CD14-positive monocyte (primary cell): ENCODE measurements around the gene ATRN. TPM values are rescaled to one million over a fixed set of nuclear protein-coding genes. Genes with fewer than 3 reads are reported as not detected.
"Not testable (repeated sequence)": the region's sequence is repeated elsewhere in the genome, so short reads cannot be mapped to it uniquely, and the experiment has no call there.

Experiments used
- DNase-seq, 3 donors: peaks; one replicate each; pipeline ENCODE4 v3.0.0-alpha.2; 2011 to 2022
- H2AFZ ChIP-seq: 2 replicates; pipeline ENCODE4 v1.6.0; 2012; ENCODE audit warnings: mild to moderate bottlenecking, low read depth, low read length, inconsistent platforms; ENCODE audit not compliant: insufficient read depth, poor library complexity, severe bottlenecking
- H3K27ac ChIP-seq, 2 donors: 1 replicate in 1 of 2; 2 replicates in 1 of 2; pipeline ENCODE4 v1.5.1; 2012 to 2013; ENCODE audit warnings: low read length in 2 of 2, control low read depth in 1 of 2, inconsistent platforms in 1 of 2, low read depth in 1 of 2, mild to moderate bottlenecking in 1 of 2
- H3K27me3 ChIP-seq, 2 donors: one replicate each; pipeline versions ENCODE4 v1.6.0 to v1.6.1; 2011 to 2013; ENCODE audit warnings: low read length in 2 of 2; ENCODE audit not compliant: control insufficient read depth in 2 of 2, insufficient read depth in 2 of 2
- H3K36me3 ChIP-seq, 2 donors: replicated peaks in 1 of 2; 1 replicate in 1 of 2; 2 replicates in 1 of 2; pipeline versions ENCODE4 v1.5.1 to v1.6.1; 2012 to 2013; ENCODE audit warnings: low read length in 2 of 2, control low read depth in 1 of 2, inconsistent platforms in 1 of 2, mild to moderate bottlenecking in 1 of 2; ENCODE audit not compliant: insufficient read depth in 2 of 2, control insufficient read depth in 1 of 2
- H3K4me1 ChIP-seq, 2 donors: 1 replicate in 1 of 2; 2 replicates in 1 of 2; pipeline versions ENCODE4 v1.5.1 to v1.6.1; 2012 to 2013; ENCODE audit warnings: low read length in 2 of 2, control low read depth in 1 of 2, inconsistent platforms in 1 of 2, mild to moderate bottlenecking in 1 of 2, moderate library complexity in 1 of 2; ENCODE audit not compliant: insufficient read depth in 2 of 2, control insufficient read depth in 1 of 2
- H3K4me2 ChIP-seq: replicated peaks from 2 replicates; pipeline ENCODE3; 2012; ENCODE audit warnings: low read length, moderate library complexity, mild to moderate bottlenecking; ENCODE audit not compliant: poor library complexity, severe bottlenecking; ENCODE audit errors: extremely low read depth
- H3K4me3 ChIP-seq, 3 experiments: fragments of 200-600 bp in 1 of 3; sonication (generic) in 1 of 3; replicated peaks in 1 of 3; 1 replicate in 2 of 3; 2 replicates in 1 of 3; pipeline ENCODE4 v1.5.1; 2011 to 2013; ENCODE audit warnings: low read length in 3 of 3, mild to moderate bottlenecking in 3 of 3, control low read depth in 2 of 3, low read depth in 2 of 3, inconsistent platforms in 1 of 3, moderate library complexity in 1 of 3
- H3K79me2 ChIP-seq: 2 replicates; pipeline ENCODE4 v1.6.0; 2012; ENCODE audit warnings: mild to moderate bottlenecking, control low read depth, inconsistent platforms, low read length, moderate library complexity; ENCODE audit not compliant: insufficient read depth
- H3K9ac ChIP-seq: 2 replicates; pipeline ENCODE4 v1.6.0; 2017; ENCODE audit warnings: low read length, mild to moderate bottlenecking; ENCODE audit not compliant: insufficient read depth, poor library complexity, severe bottlenecking
- H3K9me3 ChIP-seq, 2 donors: replicated peaks in 1 of 2; 1 replicate in 1 of 2; 2 replicates in 1 of 2; pipeline versions ENCODE4 v1.5.1 to v1.6.1; 2012 to 2013; ENCODE audit warnings: low read length in 2 of 2, control low read depth in 1 of 2; ENCODE audit not compliant: control insufficient read depth in 1 of 2, insufficient read depth in 1 of 2
- H4K20me1 ChIP-seq: 2 replicates; pipeline ENCODE4 v1.6.0; 2012; ENCODE audit warnings: mild to moderate bottlenecking, low read length, control low read depth, moderate library complexity; ENCODE audit not compliant: insufficient read depth
- H3K27ac Mint-ChIP-seq, 7 donors: one replicate each; pipeline ENCODE4 v1.8.0; 2020; ENCODE audit warnings: mild to moderate bottlenecking in 7 of 7, mixed read lengths in 7 of 7, moderate library complexity in 6 of 7, inconsistent platforms in 2 of 7
- H3K27me3 Mint-ChIP-seq, 3 donors: one replicate each; pipeline ENCODE4 v1.8.0; 2021 to 2022; ENCODE audit warnings: low read depth in 3 of 3, mild to moderate bottlenecking in 3 of 3, mixed read lengths in 3 of 3, moderate library complexity in 3 of 3, inconsistent platforms in 1 of 3
- H3K36me3 Mint-ChIP-seq, 2 donors: one replicate each; pipeline ENCODE4 v1.8.0; 2020; ENCODE audit warnings: mixed read lengths in 2 of 2, inconsistent platforms in 1 of 2, mild to moderate bottlenecking in 1 of 2
- H3K4me1 Mint-ChIP-seq: one replicate; pipeline ENCODE4 v1.8.0; 2020; ENCODE audit warnings: mild to moderate bottlenecking, mixed read lengths
- H3K4me3 Mint-ChIP-seq, 2 donors: one replicate each; pipeline ENCODE4 v1.8.0; 2020; ENCODE audit warnings: mild to moderate bottlenecking in 2 of 2, mixed read lengths in 2 of 2, moderate library complexity in 1 of 2
- H3K9me3 Mint-ChIP-seq, 7 donors: one replicate each; pipeline ENCODE4 v1.8.0; 2020 to 2022; ENCODE audit warnings: mixed read lengths in 7 of 7, mild to moderate bottlenecking in 6 of 7, moderate library complexity in 6 of 7, inconsistent platforms in 2 of 7
- WGBS: methylation state at CpG from one replicate; pipeline ENCODE4 v1.1.5; 2013; ENCODE audit warnings: missing lambda C conversion rate; ENCODE audit not compliant: insufficient coverage; 5-methylcytosine and 5-hydroxymethylcytosine counted together
- intact Hi-C, 2 donors: fragments of 100-400 bp; cut with micrococcal nuclease; formaldehyde crosslinking; loops; one replicate each; pipeline versions ENCODE4 v1.15.0 to v1.15.1; 2023
- polyA plus RNA-seq, 3 donors: library from polyadenylated mRNA; depleted of rRNA in 1 of 3; unstranded in 2 of 3; stranded (reverse) in 1 of 3; fragments of 300-500 nt in 2 of 3; fragments of >200 nt in 1 of 3; fragmentation: Illumina TruSeq in 2 of 3; gene quantifications; 1 replicate in 2 of 3; 2 replicates in 1 of 3; pipeline ENCODE4 v1.2.3, GENCODE V29; 2012 to 2021
- TF ChIP-seq, protein P1 (sequence below): fragments of 200-600 bp; IDR thresholded peaks from one replicate; pipeline ENCODE4 v1.8.0; 2022; ENCODE audit warnings: antibody characterized with exemption, mild to moderate bottlenecking

ATRN gene
- polyA plus RNA-seq, 3 donors = 10.2 to 17.4 (median 11.5) TPM

GRCh38 chr20:3521852-3522740, 51.3 kb downstream of the ATRN start:
- Mint-ChIP-seq H3K36me3 (peaks cover 11 to 33% of the 10 kb centered on the region in 2 donors), H3K27ac (no peak overlapping the region), H3K27me3 (no peaks in the 10 kb centered on the region), H3K4me3 (no peak overlapping the region), H3K4me1 (no peaks in the 10 kb centered on the region), H3K9me3 (peaks cover 28 to 51% (median 39%) of the 10 kb centered on the region in 7 donors)
- no peaks in the 10 kb centered on the region for H3K27me3 ChIP-seq
- TF ChIP-seq, protein P1, sequence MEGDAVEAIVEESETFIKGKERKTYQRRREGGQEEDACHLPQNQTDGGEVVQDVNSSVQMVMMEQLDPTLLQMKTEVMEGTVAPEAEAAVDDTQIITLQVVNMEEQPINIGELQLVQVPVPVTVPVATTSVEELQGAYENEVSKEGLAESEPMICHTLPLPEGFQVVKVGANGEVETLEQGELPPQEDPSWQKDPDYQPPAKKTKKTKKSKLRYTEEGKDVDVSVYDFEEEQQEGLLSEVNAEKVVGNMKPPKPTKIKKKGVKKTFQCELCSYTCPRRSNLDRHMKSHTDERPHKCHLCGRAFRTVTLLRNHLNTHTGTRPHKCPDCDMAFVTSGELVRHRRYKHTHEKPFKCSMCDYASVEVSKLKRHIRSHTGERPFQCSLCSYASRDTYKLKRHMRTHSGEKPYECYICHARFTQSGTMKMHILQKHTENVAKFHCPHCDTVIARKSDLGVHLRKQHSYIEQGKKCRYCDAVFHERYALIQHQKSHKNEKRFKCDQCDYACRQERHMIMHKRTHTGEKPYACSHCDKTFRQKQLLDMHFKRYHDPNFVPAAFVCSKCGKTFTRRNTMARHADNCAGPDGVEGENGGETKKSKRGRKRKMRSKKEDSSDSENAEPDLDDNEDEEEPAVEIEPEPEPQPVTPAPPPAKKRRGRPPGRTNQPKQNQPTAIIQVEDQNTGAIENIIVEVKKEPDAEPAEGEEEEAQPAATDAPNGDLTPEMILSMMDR = no peak
- no peak overlapping the region for H3K4me2 ChIP-seq
- H3K4me3 ChIP-seq = no peak overlapping the region
- no peaks in the 10 kb centered on the region for H3K4me1 ChIP-seq
- H3K9me3 ChIP-seq = peaks cover 10 to 16% of the 10 kb centered on the region in 2 donors
- H3K27ac ChIP-seq = no peak overlapping the region
- WGBS = 100% methylated on average over 4 of the region's 5 CpGs
- H2AFZ ChIP-seq = no peak overlapping the region
- H3K36me3 ChIP-seq = peaks cover 0 to 7% of the 10 kb centered on the region in 2 donors
- intact Hi-C loops = no loop called here
- H4K20me1 ChIP-seq = peaks cover 4% of the 10 kb centered on the region
- no peaks in the 10 kb centered on the region for H3K79me2 ChIP-seq
- DNase-seq = no peak
- H3K9ac ChIP-seq = no peak overlapping the region

DNA sequence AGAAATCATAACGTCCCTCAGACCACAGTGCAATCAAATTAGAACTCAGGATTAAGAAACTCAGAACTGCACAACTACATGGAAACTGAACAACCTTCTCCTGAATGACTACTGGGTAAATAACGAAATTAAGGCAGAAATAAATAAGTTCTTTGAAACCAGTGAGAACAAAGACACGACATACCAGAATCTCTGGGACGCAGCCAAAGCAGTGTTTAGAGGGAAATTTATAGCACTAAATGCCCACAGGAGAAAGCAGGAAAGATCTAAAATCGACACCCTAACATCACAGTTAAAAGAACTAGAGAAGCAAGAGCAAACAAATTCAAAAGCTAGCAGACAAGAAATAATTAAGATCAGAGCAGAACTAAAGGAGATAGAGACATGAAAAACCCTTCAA, 53.9 kb downstream of the ATRN start:
- H3K4me1 ChIP-seq, H3K27ac Mint-ChIP-seq, H3K27ac ChIP-seq, H3K4me3 Mint-ChIP-seq, H4K20me1 ChIP-seq, H3K4me1 Mint-ChIP-seq, H2AFZ ChIP-seq, intact Hi-C loops, H3K4me3 ChIP-seq, H3K27me3 Mint-ChIP-seq, H3K36me3 ChIP-seq, DNase-seq, H3K79me2 ChIP-seq, H3K4me2 ChIP-seq, H3K9ac ChIP-seq, H3K27me3 ChIP-seq: not testable (repeated sequence)
- peaks cover 10 to 16% of the 10 kb centered on the region in 2 donors for H3K9me3 ChIP-seq
- 80% methylated on average over 1 of the region's 5 CpGs for WGBS
- peaks cover 9 to 25% of the 10 kb centered on the region in 2 donors for H3K36me3 Mint-ChIP-seq
- H3K9me3 Mint-ChIP-seq = peaks cover 26 to 51% (median 39%) of the 10 kb centered on the region in 7 donors
